K562 (cell line): ENCODE measurements around the gene COL4A4. TPM values are rescaled to one million over a fixed set of nuclear protein-coding genes. Genes with fewer than 3 reads are reported as not detected.

Experiments used
- ATAC-seq: fragments of 200-7000 bp; cut with Tn5 transposase; 3 replicates; pipeline ENCODE4 v1.9.1; 2020; ENCODE audit warnings: moderate library complexity
- BruUV-seq: library from RNA; stranded (reverse); fragments of 400-500 nt; replicated peaks from 2 replicates; lab custom pipeline; 2021; lab: Mats Ljungman, UMichigan
- CTCF ChIA-PET: fragments of 300-600 bp; formaldehyde crosslinking; extraction: SDS; loops from one replicate; lab custom pipeline; 2021; ENCODE audit warnings: low intra/inter-chr PET ratio; lab: Yijun Ruan, JAX
- POLR2A ChIA-PET: fragments of 300-600, 350-650 bp; sonication (Branson Sonifier 250); formaldehyde crosslinking; extraction: SDS; loops from one replicate; lab custom pipeline; 2021; ENCODE audit warnings: antibody characterized with exemption, inconsistent platforms; lab: Yijun Ruan, JAX
- DNase-seq, 4 experiments: peaks; one replicate each; pipeline versions ENCODE4 v3.0.0 to v3.0.0-alpha.2; 2011 to 2018; ENCODE audit warnings: low spot score in 3 of 4, mixed read lengths in 3 of 4; ENCODE audit errors: extremely low read depth in 1 of 4
- FAIRE-seq: peaks from 2 replicates; lab custom pipeline; 2011; peaks lifted over from hg19 to GRCh38; lab: Jason Lieb, UNC
- H2AFZ ChIP-seq: 2 replicates; pipeline ENCODE4 v1.6.0; 2011; ENCODE audit warnings: low read depth, low read length, control low read depth, inconsistent platforms
- H3K27ac ChIP-seq: fragments of 200-600 bp; 3 replicates; pipeline ENCODE4 v1.8.0; 2011; ENCODE audit warnings: low read depth, mild to moderate bottlenecking, control low read depth, inconsistent platforms, low read length, moderate library complexity, mixed read lengths; ENCODE audit errors: extremely low read depth
- H3K27me3 ChIP-seq, 2 experiments: fragments of 300-600 bp in 1 of 2; 2 replicates in 1 of 2; 3 replicates in 1 of 2; pipeline versions ENCODE4 v1.6.0 to v1.8.0; 2011; ENCODE audit warnings: inconsistent platforms in 2 of 2, low read length in 2 of 2, mild to moderate bottlenecking in 1 of 2, mixed read lengths in 1 of 2, moderate library complexity in 1 of 2; ENCODE audit not compliant: control insufficient read depth in 2 of 2, insufficient read depth in 2 of 2
- H3K36me3 ChIP-seq: fragments of 300-600 bp; 3 replicates; pipeline ENCODE4 v1.8.0; 2011; ENCODE audit warnings: mild to moderate bottlenecking, low read length, inconsistent platforms; ENCODE audit not compliant: control insufficient read depth, insufficient read depth
- H3K4me1 ChIP-seq, 2 experiments: fragments of 200-600 bp in 1 of 2; replicated peaks in 1 of 2; 2 replicates in 1 of 2; 3 replicates in 1 of 2; pipeline versions ENCODE4 v1.5.1 to v1.8.0; 2011; ENCODE audit warnings: inconsistent platforms in 2 of 2, low read length in 2 of 2, mild to moderate bottlenecking in 1 of 2, mixed read lengths in 1 of 2, moderate library complexity in 1 of 2; ENCODE audit not compliant: control insufficient read depth in 2 of 2, insufficient read depth in 2 of 2
- H3K4me2 ChIP-seq: 2 replicates; pipeline ENCODE4 v1.6.1; 2011; ENCODE audit warnings: low read length, control low read depth, inconsistent platforms, mixed read lengths; ENCODE audit not compliant: insufficient read depth
- H3K4me3 ChIP-seq: fragments of 200-600 bp; sonication (generic), shearing (Covaris generic); 2 replicates; pipeline ENCODE4 v1.5.1; 2016; ENCODE audit warnings: control low read depth, inconsistent platforms
- H3K79me2 ChIP-seq: fragments of 200-600 bp; 3 replicates; pipeline ENCODE4 v1.8.0; 2011; ENCODE audit warnings: low read length, inconsistent platforms; ENCODE audit not compliant: control insufficient read depth, insufficient read depth
- H3K9ac ChIP-seq, 2 experiments: 2 replicates each; pipeline versions ENCODE4 v1.6.0 to v1.6.1; 2011; ENCODE audit warnings: low read depth in 2 of 2, low read length in 2 of 2, control low read depth in 1 of 2, inconsistent platforms in 1 of 2, mild to moderate bottlenecking in 1 of 2, mixed read lengths in 1 of 2; ENCODE audit not compliant: insufficient read depth in 1 of 2
- H3K9me1 ChIP-seq: one replicate; pipeline ENCODE4 v1.6.0; 2011; ENCODE audit warnings: inconsistent platforms, mild to moderate bottlenecking, low read length, moderate library complexity; ENCODE audit not compliant: control insufficient read depth, insufficient read depth
- H3K9me3 ChIP-seq: replicated peaks from 2 replicates; pipeline ENCODE4 v1.5.1; 2011; ENCODE audit warnings: low read depth, low read length, inconsistent platforms; ENCODE audit not compliant: control insufficient read depth, insufficient read depth
- H4K20me1 ChIP-seq: replicated peaks from 2 replicates; pipeline ENCODE4 v1.6.1; 2011; ENCODE audit warnings: low read length, inconsistent platforms, mixed read lengths; ENCODE audit not compliant: control insufficient read depth, insufficient read depth
- ATF2 ChIP-seq: sonication (generic); formaldehyde crosslinking; IDR thresholded peaks from 2 replicates; pipeline ENCODE4 v1.8.1; 2022; ENCODE audit warnings: missing genetic modification reagents
- EP400 ChIP-seq: fragments of 450-650 bp; IDR thresholded peaks from 2 replicates; pipeline ENCODE4 v1.6.1; 2017; ENCODE audit warnings: antibody characterized with exemption, mild to moderate bottlenecking, moderate library complexity
- FOS ChIP-seq: IDR thresholded peaks from 3 replicates; pipeline ENCODE4 v1.6.1; 2011; ENCODE audit not compliant: insufficient read length; ENCODE audit errors: extremely low read depth
- HNRNPH1 ChIP-seq: fragments of 200-400 bp; formaldehyde crosslinking; optimal IDR thresholded peaks from 2 replicates; pipeline ENCODE3; 2017; ENCODE audit warnings: low read depth, mild to moderate bottlenecking, low read length, moderate library complexity
- MAFF ChIP-seq: IDR thresholded peaks from 2 replicates; pipeline ENCODE4 v1.6.1; 2012; ENCODE audit warnings: low read length, improper control_type of control experiment
- MECOM ChIP-seq: fragments of 250-450 bp; sonication (Bioruptor Pico); IDR thresholded peaks from 2 replicates; pipeline ENCODE4 v1.8.0; 2022; ENCODE audit warnings: inconsistent platforms
- NR2C1 ChIP-seq, 2 experiments: fragments of 450-650 bp; IDR thresholded peaks; 2 replicates each; pipeline ENCODE4 v1.6.1; 2017; ENCODE audit warnings: mild to moderate bottlenecking in 2 of 2, antibody characterized with exemption in 1 of 2, inconsistent platforms in 1 of 2, missing compliant biosample characterization in 1 of 2, missing genetic modification characterization in 1 of 2
- RB1 ChIP-seq: fragments of 450-650 bp; IDR thresholded peaks from 2 replicates; pipeline ENCODE4 v1.6.1; 2017; ENCODE audit warnings: low read depth, mild to moderate bottlenecking
- USF1 ChIP-seq: sonication (generic); formaldehyde crosslinking; IDR thresholded peaks from 2 replicates; pipeline ENCODE4 v1.9.0; 2022; ENCODE audit warnings: mild to moderate bottlenecking, missing genetic modification reagents
- ZNF347 ChIP-seq: fragments of 450-650 bp; formaldehyde crosslinking; IDR thresholded peaks from 2 replicates; pipeline ENCODE4 v1.4.0; 2020; ENCODE audit warnings: low read depth, mild to moderate bottlenecking, moderate library complexity
- ZNF639 ChIP-seq, 2 experiments: fragments of 200-800 bp in 1 of 2; sonication (Bioruptor generic) in 1 of 2; sonication (generic) in 1 of 2; formaldehyde crosslinking in 1 of 2; IDR thresholded peaks in 1 of 2; conservative IDR thresholded peaks in 1 of 2; 2 replicates each; pipeline versions ENCODE4 v1.5.0 to v1.6.1; 2016 to 2020; ENCODE audit warnings: missing compliant biosample characterization in 1 of 2, missing genetic modification characterization in 1 of 2, missing genetic modification reagents in 1 of 2
- ZNF717 ChIP-seq: fragments of 250-450 bp; sonication (Bioruptor Pico); IDR thresholded peaks from 2 replicates; pipeline ENCODE4 v1.5.0; 2021
- WGBS: fragments of 100-300 bp; shearing (Covaris generic); methylation state at CpG from one replicate; pipeline ENCODE4 v1.1.6; 2016; ENCODE audit warnings: low coverage, mixed read lengths; ENCODE audit not compliant: insufficient coverage; ENCODE audit errors: missing lambda C conversion rate; 5-methylcytosine and 5-hydroxymethylcytosine counted together
- in situ Hi-C: fragments of 300-500 bp; cut with MboI; formaldehyde crosslinking; loops from 4 replicates; pipeline ENCODE4 v1.15.0; 2018; ENCODE audit warnings: inconsistent platforms, mixed read lengths
- intact Hi-C: fragments of 100-400 bp; cut with micrococcal nuclease; formaldehyde crosslinking; loops from 2 replicates; pipeline ENCODE4 v1.14.2; 2022
- polyA plus RNA-seq, 8 experiments: library from polyadenylated mRNA; depleted of rRNA in 4 of 8; stranded (reverse) in 5 of 8; unstranded in 3 of 8; fragments of >200 nt; fragmentation: Nextera tagmentation in 2 of 8; fragmentation: Illumina TruSeq in 1 of 8; extraction: Ambion mirVana in 2 of 8; extraction: Trizol in 1 of 8; gene quantifications; 2 replicates each; pipeline versions ENCODE4 v1.2.1 to v1.2.3, GENCODE V29; 2011 to 2014; ENCODE audit warnings: inconsistent platforms in 1 of 8, missing spikeins in 1 of 8
- total RNA-seq, 7 experiments: library from RNA; depleted of rRNA in 6 of 7; stranded (reverse); fragments of >200 nt in 6 of 7; fragmentation: Illumina TruSeq in 2 of 7; extraction: Trizol in 2 of 7; gene quantifications; 2 replicates each; pipeline versions ENCODE4 v1.2.1 to v1.2.3, GENCODE V29; 2011 to 2021; ENCODE audit warnings: low replicate concordance in 1 of 7

COL4A4 gene
- total and polyA plus RNA-seq, 9 of the 15 experiments (the other 6 are each of a cell fraction or from before 2014, with no cell fraction given): under 0.01 to 0.01 TPM; not detected in 7

- Histone ChIP-seq H3K4me3 (no peak overlapping the region), H3K4me1 (no peaks in the 10 kb centered on the region), H3K27ac (no peak overlapping the region), H3K79me2 (no peaks in the 10 kb centered on the region), H3K4me2 (no peak overlapping the region), H4K20me1 (no peaks in the 10 kb centered on the region), H2AFZ (no peak overlapping the region), H3K9me3 (no peaks in the 10 kb centered on the region), H3K9ac (no peak overlapping the region), H3K9me1 (no peaks in the 10 kb centered on the region), H3K36me3 (no peaks in the 10 kb centered on the region), H3K27me3 (peaks cover 0 to 4% of the 10 kb centered on the region in 2 experiments; a peak in 2 of 5 replicates)
- in situ Hi-C loops: no loop called here
- POLR2A ChIA-PET: no interaction called here
- ATAC-seq (no peak), FAIRE-seq (no peak), DNase-seq (no peak)
- BruUV-seq: no TSS peak
- TF ChIP-seq NR2C1 (IDR thresholded peaks at IDR 0.05): no peak
- TF ChIP-seq NR2C1 (tag; IDR thresholded peaks at IDR 0.05): no peak
- TF ChIP-seq MECOM (CRISPR knock-in tag): no peak
- TF ChIP-seq, all 486 proteins: peak for 0
- 19% methylated on average over 7 of the region's 9 CpGs for whole genome bisulfite sequencing
- CTCF ChIA-PET: no interaction called here
- intact Hi-C loops: no loop called here
Observed at GRCh38 chr2:227007148-227007547, 156.9 kb downstream of the COL4A4 start.

- intact Hi-C loops: no loop called here
- Histone ChIP-seq H4K20me1 (no peaks in the 10 kb centered on the region), H3K27ac (no peak overlapping the region), H3K27me3 (peaks cover 0 to 4% of the 10 kb centered on the region in 2 experiments; a peak in 2 of 5 replicates), H3K4me2 (no peak overlapping the region), H3K4me1 (no peaks in the 10 kb centered on the region), H3K79me2 (no peaks in the 10 kb centered on the region), H3K9ac (no peak overlapping the region), H3K4me3 (no peak overlapping the region), H3K9me3 (no peaks in the 10 kb centered on the region), H2AFZ (no peak overlapping the region), H3K36me3 (no peaks in the 10 kb centered on the region), H3K9me1 (no peaks in the 10 kb centered on the region)
- DNase-seq (no peak), FAIRE-seq (no peak), ATAC-seq (no peak)
- CTCF ChIA-PET: no interaction called here
- POLR2A ChIA-PET: no interaction called here
- 67% methylated on average over 15 of the region's 16 CpGs for WGBS
- no TSS peak for BruUV-seq
- in situ Hi-C loops: no loop called here
- TF ChIP-seq ZNF717 (CRISPR knock-in tag) (no peak), ZNF347 (CRISPR knock-in tag) (no peak), FOS (no peak), ATF2 (CRISPR knock-in tag) (no peak), ZNF639 (CRISPR knock-in tag; conservative IDR thresholded peaks at IDR 0.05 in 1 of 2, IDR thresholded peaks at IDR 0.05 in 1 of 2) (no peak), EP400 (no peak), USF1 (CRISPR knock-in tag) (no peak), MAFF (no peak), RB1 (no peak), HNRNPH1 (no peak)
Observed at GRCh38 chr2:227006189-227006897, 157.7 kb downstream of the COL4A4 start.
